Fibroblast of villous mesenchyme (primary cell): ENCODE measurements around the gene THAP6. TPM values are rescaled to one million over a fixed set of nuclear protein-coding genes. Genes with fewer than 3 reads are reported as not detected.

Experiments used
- DNase-seq: peaks from one replicate; pipeline ENCODE4 v3.0.0-alpha.2; 2010; ENCODE audit warnings: low read depth
- H3K4me3 ChIP-seq: 2 replicates; pipeline ENCODE4 v1.5.1; 2011; ENCODE audit warnings: low read depth, mild to moderate bottlenecking, low read length
- CTCF ChIP-seq: IDR thresholded peaks from 2 replicates; pipeline ENCODE4 v1.5.1; 2012; ENCODE audit warnings: low read depth, mild to moderate bottlenecking, low read length; ENCODE audit not compliant: insufficient read depth
- total RNA-seq: library from RNA; depleted of rRNA; stranded (reverse); fragments of >200 nt; gene quantifications from 2 replicates; pipeline ENCODE4 v1.2.3, GENCODE V29; 2012

The THAP6 gene
- total RNA-seq, 1 donor: 18.1 TPM

GRCh38 chr4:75557696-75558095, 43.4 kb downstream of the THAP6 start:
- no peak for TF ChIP-seq CTCF
- H3K4me3 ChIP-seq: no peak overlapping the region
- DNase-seq: no peak

DNA sequence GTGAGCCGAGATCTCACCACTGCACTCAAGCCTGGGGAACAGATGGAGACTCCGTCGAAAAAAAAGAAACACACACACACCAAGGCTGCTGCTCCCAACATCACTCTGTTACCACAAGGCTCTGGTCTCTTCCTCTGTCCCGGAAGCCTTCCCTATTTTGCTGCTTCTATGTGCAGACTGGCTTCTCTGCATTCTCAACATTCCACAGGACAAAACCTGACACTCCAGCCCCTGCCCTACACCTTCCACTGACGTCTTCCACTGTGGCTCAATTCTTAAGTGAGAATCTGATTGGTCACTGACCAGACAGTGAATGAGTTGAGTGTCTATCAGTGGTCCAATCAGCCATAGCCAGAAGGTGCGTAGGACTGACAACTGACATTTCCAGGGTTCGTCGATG, 47.5 kb downstream of the THAP6 start:
- no peak for DNase-seq
- H3K4me3 ChIP-seq: no peak overlapping the region

DNA sequence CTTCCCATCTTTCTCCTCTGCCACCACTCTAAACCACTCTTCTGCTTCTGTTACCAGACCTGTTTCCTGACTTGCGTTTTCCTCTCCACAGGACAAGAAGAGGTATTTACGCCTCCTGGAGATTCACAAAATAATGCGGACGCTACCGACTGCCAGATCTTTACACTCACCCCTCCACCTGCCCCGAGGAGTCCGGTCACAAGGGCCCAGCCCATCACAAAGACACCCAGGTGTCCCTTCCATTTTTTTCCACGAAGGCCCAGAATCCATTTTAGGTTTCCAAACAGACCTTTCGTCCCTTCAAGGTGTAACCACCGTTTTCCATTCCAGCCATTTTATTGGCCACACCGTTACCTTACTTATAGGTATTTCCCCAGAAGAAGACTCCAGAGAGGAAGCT, 49.8 kb downstream of the THAP6 start:
- no peak for DNase-seq
- TF ChIP-seq CTCF: no peak
- H3K4me3 ChIP-seq: no peak overlapping the region

More for the DNA sequence above, 47.5 kb downstream of the THAP6 start:
- TF ChIP-seq CTCF: no peak

- H3K4me3 ChIP-seq: no peak overlapping the region
- no peak for TF ChIP-seq CTCF
- DNase-seq: no peak
These were observed 51.2 kb downstream of the THAP6 start for GRCh38 chr4:75565481-75565880.

DNA sequence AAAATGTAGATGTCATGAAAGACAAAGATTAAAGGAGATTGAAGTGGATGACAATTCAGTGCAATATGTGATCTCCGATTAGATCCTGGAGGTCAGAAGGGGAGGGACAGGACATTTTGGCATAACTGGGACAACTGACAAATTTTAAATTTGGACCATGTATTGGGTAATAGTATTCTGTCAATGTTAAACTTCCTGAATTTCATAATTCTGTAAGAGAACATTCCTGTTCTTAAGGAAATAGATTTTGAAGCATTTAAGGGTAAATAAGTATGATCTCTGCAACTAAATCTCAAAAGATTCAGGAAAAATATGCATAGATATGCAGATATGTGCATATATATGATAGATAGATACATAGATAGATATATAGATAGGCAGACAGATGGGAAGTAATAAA, 52.6 kb downstream of the THAP6 start:
- no peak overlapping the region for H3K4me3 ChIP-seq
- no peak for TF ChIP-seq CTCF
- no peak for DNase-seq

GRCh38 chr4:75567725-75568124, 53.5 kb downstream of the THAP6 start:
- DNase-seq: no peak
- TF ChIP-seq CTCF: no peak
- H3K4me3 ChIP-seq: no peak overlapping the region

Other genes with a start within 250 kb of the THAP6 start
- 18.7 and 43.2 TPM in 2 replicates for gene RCHY1, start 70 bp upstream of the THAP6 start, total RNA-seq
- not detected in 2 replicates for gene ODAPH, start 41.6 kb downstream of the THAP6 start, total RNA-seq
- gene CDKL2, start 116.1 kb downstream of the THAP6 start, total RNA-seq: 0.32 and 1.3 TPM in 2 replicates
- gene G3BP2, start 158.9 kb downstream of the THAP6 start, total RNA-seq: 139 and 209 TPM in 2 replicates
- 105 and 203 TPM in 2 replicates for gene USO1, start 210.1 kb downstream of the THAP6 start, total RNA-seq